ENCODE measurements around the gene MCOLN3.
"Not testable (repeated sequence)": the region's sequence is repeated elsewhere in the genome, so short reads cannot be mapped to it uniquely, and the experiment has no call there.

MCOLN3 gene

DNA sequence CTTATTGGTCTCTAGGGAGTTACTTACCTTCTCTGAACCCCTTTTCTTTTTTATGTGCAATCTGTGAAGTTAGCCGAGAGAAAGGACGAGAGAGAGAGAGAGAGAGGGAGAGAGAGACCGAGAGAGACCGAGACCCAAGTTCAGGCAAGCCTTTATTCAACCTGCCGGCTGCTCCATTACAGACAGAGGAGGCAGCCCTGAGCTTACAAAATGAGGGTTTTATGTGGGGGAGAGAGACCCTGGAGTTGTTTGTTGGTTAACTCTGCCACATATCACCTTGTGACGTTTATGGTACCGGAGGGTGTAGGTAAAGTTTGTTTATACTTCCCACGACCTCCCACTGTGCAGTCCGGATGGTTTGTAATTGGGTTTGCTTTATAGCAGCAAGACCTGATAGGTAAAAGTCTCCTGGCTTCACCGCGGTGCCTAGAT is 1.5 kb upstream of the MCOLN3 start:
- DNase-seq (ENCODE audit: low spot score) = no peak

DNA sequence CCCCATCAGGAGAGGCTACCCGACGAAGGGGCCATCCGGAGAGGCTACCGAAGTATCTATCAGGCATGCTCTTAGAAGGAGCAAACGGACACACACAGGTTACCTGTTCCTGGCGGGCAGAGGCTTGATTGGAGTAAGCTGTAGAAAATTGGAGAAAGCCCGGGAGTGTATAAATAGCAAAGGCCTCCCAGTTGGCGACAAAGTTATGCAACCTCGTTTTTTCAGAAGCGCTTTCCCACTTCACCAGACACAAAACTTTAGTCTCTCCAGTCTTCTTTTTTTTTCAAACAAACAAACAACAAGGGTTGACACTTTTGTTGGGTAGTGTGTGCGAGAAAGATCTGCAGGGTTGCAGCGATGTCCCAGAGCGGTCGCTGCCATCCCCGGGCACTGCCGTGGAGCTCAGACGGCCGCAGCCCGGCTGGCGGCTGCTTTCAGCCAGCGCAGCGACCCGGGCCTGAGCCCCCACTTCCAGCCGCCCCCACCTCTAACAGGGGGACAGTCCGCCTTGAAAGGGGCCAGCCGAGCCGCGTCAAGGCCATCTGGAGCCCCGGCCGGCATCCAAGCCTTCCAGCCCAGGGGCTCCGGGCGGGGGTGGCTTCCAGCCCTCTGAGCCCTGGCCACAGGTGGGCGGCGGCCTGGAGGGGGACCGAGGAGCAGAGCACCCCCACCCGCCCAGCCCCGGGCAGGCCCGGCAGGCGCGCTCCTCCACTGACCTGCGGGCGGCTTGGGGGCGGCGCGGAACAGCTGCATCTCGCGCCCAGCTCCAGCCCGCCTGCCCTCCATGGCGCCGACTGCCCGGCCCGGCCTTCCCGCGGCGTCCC is 616 bp downstream of the MCOLN3 start:
- peak; percentile 35 for DNase-seq (ENCODE audit: low spot score)

GRCh38 chr1:85047144-85047471 is 1.2 kb downstream of the MCOLN3 start:
- DNase-seq (ENCODE audit: low spot score) = no peak

GRCh38 chr1:85042413-85042812 is 5.9 kb downstream of the MCOLN3 start:
- no peak for DNase-seq (ENCODE audit: low spot score)

DNA sequence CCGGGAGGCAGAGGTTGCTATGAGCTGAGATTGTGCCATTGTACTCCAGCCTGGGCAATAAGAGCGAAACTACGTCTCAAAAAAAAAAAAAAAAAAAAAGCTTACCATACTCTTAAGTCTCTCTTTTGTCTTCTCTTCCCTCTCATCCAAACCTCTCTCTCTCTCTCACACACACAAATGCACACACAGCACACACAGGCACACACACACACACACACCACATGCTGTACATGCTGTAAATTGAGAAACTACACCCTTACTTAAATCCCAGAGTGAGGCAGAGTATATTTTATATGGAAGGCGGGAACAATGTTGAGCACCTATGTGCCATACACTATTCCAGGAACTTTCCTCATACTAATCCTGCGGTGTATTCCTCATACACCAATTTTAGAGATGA is 6.5 kb downstream of the MCOLN3 start:
- DNase-seq (ENCODE audit: low spot score) = no peak

DNA sequence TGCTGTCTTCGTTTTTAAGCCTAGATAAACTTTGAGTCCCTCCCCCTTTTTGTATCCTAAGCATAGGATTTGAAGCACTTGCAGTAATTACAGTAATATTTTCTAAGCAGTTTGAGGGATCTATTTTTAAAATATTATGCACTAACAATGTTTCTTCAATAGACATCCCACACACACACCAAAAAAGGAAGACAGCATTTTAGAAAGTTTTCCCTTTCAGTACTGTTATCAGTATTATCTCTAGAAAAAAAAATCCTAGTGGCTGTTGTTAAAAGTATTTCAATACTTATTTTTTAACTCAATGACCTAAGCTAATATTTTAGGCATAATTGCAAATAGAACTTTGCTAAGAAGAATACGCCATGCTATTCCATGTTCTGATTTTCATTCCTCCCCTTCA is 15.1 kb downstream of the MCOLN3 start:
- DNase-seq (ENCODE audit: low spot score) = no peak

GRCh38 chr1:85030536-85030935 is 17.8 kb downstream of the MCOLN3 start:
- DNase-seq (ENCODE audit: low spot score) = no peak

- DNase-seq (ENCODE audit: low spot score) = no peak
Measured at GRCh38 chr1:85028151-85028550, 20.1 kb downstream of the MCOLN3 start.

DNA sequence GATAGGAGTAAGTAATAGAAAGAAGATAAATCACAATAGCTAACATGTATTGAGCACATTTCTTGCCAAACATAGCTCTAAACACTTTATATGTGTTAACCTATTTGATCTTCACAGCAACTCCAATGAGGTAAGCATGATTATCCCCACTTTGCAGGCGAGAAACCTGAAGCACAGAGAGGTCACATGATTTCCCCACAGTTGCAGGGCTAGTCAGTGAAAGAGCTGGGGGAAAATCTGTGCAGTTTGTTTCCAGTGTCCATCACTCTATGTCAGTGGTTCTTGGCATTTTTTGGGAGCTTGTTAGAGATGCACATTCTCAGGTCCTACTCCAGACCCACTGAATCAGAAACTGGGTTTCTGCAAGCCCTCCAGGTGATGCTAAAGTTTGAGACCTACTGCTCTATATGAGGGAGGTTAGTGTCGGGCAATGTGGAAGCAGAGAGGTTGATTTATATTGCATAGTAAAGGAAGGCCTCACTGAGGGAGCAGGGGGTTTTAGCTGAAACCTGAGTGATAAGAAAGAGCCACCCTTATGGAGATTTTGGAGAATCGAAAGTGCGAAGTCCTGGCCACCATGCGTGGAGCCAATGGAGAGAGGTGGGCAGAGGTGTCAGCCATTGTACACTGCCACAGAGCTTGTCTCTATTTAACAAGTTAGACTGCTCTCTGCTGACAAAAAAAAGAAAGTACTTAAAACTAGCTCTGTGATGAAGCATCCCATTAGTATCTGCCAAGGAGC is 20.9 kb downstream of the MCOLN3 start:
- DNase-seq (ENCODE audit: low spot score) = no peak

DNA sequence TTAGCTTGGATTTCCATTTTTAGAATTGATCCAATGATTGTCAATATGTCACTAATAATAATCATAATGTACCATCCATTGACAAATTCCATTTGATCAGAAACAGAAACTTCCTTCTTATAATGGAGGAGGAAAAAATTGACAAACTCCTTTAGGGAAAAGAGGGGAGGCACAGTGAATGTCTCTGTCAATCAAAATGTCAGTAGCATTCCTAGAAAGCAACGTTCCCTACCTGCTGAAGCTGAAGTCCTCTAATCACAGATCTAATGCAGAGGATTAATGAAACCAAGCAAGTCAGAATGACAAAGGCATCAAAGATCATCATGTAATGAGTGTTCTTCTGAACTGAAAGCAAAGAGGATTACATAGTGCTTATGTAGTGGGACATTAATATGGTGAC is 22.4 kb downstream of the MCOLN3 start:
- no peak for DNase-seq (ENCODE audit: low spot score)

DNA sequence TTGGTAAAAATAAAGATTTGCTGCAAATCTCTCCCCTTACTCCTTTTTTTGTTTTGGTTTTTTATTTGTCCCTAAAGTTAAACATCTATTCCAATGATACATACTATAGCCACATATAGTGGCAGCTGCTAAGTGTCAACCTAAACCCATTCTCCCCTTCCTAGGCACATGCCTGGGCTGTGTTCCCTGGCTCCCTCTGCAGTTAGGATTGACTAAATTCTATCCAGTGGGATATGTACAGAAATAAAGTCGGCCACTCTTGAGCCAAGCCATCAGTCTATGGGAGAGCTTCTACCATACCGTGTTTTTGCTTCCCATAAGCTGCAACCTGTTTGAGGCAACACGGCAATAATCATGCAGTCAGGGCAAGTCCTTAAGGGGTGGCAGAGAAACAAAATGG is 23.6 kb downstream of the MCOLN3 start:
- no peak for DNase-seq (ENCODE audit: low spot score)

DNA sequence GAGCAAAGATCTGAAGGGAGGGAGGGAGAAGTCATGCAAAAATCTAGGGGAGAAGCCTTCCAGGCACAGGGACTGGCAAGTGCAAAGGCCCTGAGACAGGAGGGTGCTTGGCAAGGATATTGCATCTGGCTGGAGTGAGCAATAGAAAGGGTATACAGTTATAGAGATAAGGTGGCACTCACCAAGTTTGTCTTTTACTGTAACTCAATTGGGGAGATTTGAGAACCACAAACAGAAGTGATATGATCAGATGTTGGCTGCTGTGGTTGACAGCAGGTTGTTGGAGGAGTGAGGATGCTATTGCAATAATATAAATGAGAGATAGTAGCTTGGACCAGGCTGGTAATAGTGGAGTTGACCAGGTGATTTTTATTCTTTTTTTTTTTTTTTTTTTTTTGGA is 25.6 kb downstream of the MCOLN3 start:
- DNase-seq (ENCODE audit: low spot score) = no peak

DNA sequence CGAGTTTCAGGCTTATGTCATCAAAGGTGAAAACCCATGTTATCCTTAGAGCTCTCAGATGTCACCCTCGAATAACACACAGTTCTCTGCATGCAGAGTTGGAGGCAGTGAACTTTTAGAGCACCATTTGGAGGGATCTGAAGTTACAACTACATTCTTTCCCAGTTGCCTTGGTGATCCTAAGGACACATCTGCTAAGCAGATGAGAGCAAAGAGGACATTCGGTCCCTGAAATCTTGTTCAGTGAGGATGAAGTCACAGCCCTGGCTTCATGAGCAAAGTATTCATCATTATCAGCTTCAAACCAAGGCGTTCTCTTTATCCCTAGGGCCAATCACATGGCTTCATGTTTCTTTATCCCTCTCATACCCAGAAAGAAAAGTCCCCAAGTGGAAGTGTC is 28.3 kb downstream of the MCOLN3 start:
- no peak for DNase-seq (ENCODE audit: low spot score)

- no peak for DNase-seq (ENCODE audit: low spot score)
Measured at GRCh38 chr1:85015826-85016225, 32.5 kb downstream of the MCOLN3 start.

- not testable (repeated sequence) for DNase-seq (ENCODE audit: low spot score)
Measured at GRCh38 chr1:85005641-85006040, 42.7 kb downstream of the MCOLN3 start.

- no peak for DNase-seq (ENCODE audit: low spot score)
Measured at GRCh38 chr1:85001742-85002141, 46.6 kb downstream of the MCOLN3 start.

- DNase-seq (ENCODE audit: low spot score) = peak; percentile 43
Measured at GRCh38 chr1:84998642-84999280, 49.5 kb downstream of the MCOLN3 start.

- DNase-seq (ENCODE audit: low spot score) = no peak
Measured at GRCh38 chr1:84997667-84998600, 50.4 kb downstream of the MCOLN3 start.

DNA sequence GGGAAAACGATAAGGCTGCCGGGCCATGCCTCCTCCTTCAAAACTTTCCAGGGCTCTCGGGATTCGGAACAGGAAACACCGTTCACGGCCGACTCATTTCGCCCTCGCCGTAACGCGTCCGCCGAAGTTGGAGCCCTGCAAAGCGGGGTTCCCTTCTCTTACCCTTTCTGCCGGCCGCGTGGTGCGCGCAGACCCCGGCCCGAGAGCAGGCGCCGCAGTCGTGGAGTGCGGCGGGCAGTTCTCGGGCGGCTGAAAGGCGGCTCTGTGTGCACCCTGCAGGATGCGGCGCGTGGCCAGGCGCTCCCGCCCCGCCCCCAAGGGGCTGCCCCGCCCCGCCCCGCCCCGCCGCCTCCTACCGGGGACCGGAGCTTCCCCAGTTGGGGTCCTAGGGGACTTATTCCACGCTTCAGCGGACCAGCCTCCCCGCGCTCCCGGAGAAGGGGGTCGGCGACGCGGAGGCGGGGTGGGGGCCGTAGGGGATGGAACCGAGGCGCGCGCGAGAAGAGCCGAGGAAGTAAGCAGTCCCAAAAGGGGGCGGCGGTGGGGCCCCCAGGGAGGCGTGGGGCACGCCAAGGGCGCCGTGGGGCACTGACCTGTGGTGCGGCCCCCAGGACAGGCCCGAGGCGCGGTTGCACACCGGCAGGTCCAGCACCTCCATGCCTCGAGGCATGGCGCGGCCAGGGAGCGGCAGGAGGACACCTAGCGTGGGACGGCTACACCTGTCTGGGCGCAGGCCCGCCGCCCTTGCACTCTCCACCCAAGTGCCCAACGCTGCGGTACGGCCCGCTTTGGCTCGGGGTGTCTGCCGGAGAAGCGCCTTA is 51.2 kb downstream of the MCOLN3 start, which contains the start of gene MCOLN2:
MCOLN2 (minus strand) TSS at position 268 of the 821 bp plus-strand sequence; CDS start at position 27, 241 bp downstream.
- DNase-seq (ENCODE audit: low spot score) = peak; percentile 63

DNA sequence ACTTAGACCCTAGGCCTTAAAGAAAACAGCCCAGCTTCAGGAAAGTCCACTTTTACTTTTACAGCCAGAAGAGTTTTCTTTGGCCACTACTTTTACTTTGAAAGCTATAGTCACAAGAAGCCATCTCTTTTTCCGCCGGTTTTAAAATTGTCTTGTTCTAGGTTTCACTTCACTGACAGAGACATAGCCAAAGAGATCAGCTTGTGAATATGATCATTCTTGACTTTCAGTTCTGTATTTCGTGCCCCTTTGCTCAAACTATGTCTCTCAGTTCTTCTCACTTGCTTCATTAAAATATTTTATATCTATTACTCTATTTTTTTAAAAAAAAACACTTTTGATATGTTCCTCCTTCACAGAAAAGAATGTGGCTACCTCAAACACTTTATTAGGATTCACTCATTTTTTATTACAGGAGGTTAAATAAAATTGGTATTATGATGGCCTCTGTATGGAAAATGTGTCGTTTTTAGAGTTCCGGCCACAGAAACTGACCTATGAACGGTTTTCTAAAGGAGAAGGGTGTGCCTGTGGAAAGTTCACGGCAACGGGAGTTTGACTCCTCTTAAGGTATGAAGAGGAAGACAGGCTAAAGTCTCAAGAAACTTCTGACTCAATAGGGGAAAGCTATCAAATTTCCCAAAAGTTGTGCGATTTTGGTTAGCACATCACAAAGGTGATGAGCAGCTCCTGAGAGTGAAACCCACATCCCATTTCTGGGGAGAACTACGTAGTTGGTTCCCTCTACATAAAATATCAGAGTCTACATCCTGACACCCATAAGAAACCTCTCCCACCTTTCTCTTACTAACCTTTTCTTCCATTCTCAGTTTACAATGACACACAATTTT is 52.6 kb downstream of the MCOLN3 start:
- DNase-seq (ENCODE audit: low spot score) = peak; percentile 40
